Testis (tissue), 2 donors: ENCODE data around the gene SLC4A8.

ENCODE experiments used
- POLR2A ChIP-seq: fragments of 450-650 bp; IDR thresholded peaks from one replicate; pipeline ENCODE4 v1.6.1; 2017; ENCODE audit warnings: antibody characterized with exemption, mild to moderate bottlenecking, moderate library complexity
- TF ChIP-seq, protein P1 (sequence below), 3 experiments: fragments of 450-650 bp in 2 of 3; fragments of 200-600 bp in 1 of 3; sonication (generic) in 1 of 3; IDR thresholded peaks; one replicate each; pipeline ENCODE4 v1.5.1; 2016 to 2019; ENCODE audit warnings: antibody characterized with exemption in 3 of 3, mild to moderate bottlenecking in 2 of 3, moderate library complexity in 1 of 3

DNA sequence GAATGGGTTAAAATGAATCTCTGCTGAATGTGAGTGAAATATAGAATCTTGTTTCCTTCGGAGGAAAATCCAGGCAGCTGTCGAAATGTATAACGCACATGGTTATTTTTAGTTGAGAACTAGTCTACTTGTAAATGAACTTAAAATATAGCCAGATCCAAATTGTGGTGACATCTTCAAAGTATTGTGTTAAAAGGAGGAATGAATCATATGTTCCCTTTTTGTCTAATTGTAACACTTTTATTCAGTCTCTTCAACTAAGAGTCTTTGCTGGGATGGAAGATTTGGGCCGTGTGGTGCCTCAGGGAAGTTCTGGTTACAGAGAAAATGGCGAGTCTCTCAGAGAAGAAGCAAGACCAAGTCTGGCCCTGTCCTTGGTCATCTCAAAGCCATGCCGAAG lies 82.5 kb downstream of the SLC4A8 start:
- TF ChIP-seq, protein P1, sequence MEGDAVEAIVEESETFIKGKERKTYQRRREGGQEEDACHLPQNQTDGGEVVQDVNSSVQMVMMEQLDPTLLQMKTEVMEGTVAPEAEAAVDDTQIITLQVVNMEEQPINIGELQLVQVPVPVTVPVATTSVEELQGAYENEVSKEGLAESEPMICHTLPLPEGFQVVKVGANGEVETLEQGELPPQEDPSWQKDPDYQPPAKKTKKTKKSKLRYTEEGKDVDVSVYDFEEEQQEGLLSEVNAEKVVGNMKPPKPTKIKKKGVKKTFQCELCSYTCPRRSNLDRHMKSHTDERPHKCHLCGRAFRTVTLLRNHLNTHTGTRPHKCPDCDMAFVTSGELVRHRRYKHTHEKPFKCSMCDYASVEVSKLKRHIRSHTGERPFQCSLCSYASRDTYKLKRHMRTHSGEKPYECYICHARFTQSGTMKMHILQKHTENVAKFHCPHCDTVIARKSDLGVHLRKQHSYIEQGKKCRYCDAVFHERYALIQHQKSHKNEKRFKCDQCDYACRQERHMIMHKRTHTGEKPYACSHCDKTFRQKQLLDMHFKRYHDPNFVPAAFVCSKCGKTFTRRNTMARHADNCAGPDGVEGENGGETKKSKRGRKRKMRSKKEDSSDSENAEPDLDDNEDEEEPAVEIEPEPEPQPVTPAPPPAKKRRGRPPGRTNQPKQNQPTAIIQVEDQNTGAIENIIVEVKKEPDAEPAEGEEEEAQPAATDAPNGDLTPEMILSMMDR (IDR thresholded peaks at IDR 0.05), result no peak
- TF ChIP-seq POLR2A, result no peak
